Measurements from ENCODE around the gene TTC39C. TPM values are rescaled to one million over a fixed set of nuclear protein-coding genes. Genes with fewer than 3 reads are reported as not detected.

TTC39C gene
- total and polyA plus RNA-seq, 2 of the 8 experiments (the other 6 are each of a cell fraction or from before 2014, with no cell fraction given), result 8.1 to 79.1 TPM

- H2AFZ ChIP-seq (ENCODE audit: low read length), result no peak overlapping the region
- H3K27ac ChIP-seq (ENCODE audit: low read depth, low read length), result no peak overlapping the region
- H3K23ac ChIP-seq (ENCODE audit: insufficient read length), result no peak overlapping the region
- no peak overlapping the region for H3K56ac ChIP-seq (replicated peaks; ENCODE audit: insufficient read length, low read depth, low read length)
- H3K4ac ChIP-seq (replicated peaks; ENCODE audit: insufficient read length, low read depth, low read length), result no peak overlapping the region
- no peak overlapping the region for H4K91ac ChIP-seq (replicated peaks; ENCODE audit: insufficient read length, low read length)
- no peak overlapping the region for H3K9ac ChIP-seq (replicated peaks in 1 of 4; ENCODE audit: extremely low read depth in 1 of 4, low read depth in 3 of 4, low read length in 3 of 4)
- FAIRE-seq, result no peak
- no peak overlapping the region for H4K8ac ChIP-seq (ENCODE audit: extremely low read depth, insufficient read depth, low read length)
- H4K20me1 ChIP-seq (replicated peaks in 1 of 2; ENCODE audit: control insufficient read depth in 1 of 2, insufficient read depth in 2 of 2, low read length in 2 of 2), result no peaks in the 10 kb centered on the region
- H3K9me3 ChIP-seq (ENCODE audit: insufficient read depth in 2 of 2, low read depth in 1 of 2, low read length in 1 of 2), result no peaks in the 10 kb centered on the region
- no peaks in the 10 kb centered on the region for H3K27me3 ChIP-seq (replicated peaks in 1 of 4; ENCODE audit: control insufficient read depth in 3 of 4, extremely low read depth in 1 of 4, insufficient read depth in 3 of 4, low read length in 3 of 4)
- no peak overlapping the region for H2BK20ac ChIP-seq (ENCODE audit: low read length)
- H3K79me2 ChIP-seq (ENCODE audit: control insufficient read depth in 1 of 2, insufficient read depth in 2 of 2, low read length in 2 of 2), result no peaks in the 10 kb centered on the region
- no peak overlapping the region for H3K4me3 ChIP-seq (ENCODE audit: extremely low read depth in 1 of 4, insufficient read depth in 2 of 4, low read depth in 3 of 4, low read length in 4 of 4)
- CTCF ChIA-PET (ENCODE audit: partially characterized antibody), result no interaction called here
- H4K5ac ChIP-seq (ENCODE audit: insufficient read length, low read depth, low read length), result no peak overlapping the region
- no peak overlapping the region for H3K4me2 ChIP-seq (ENCODE audit: insufficient read depth in 1 of 2, low read depth in 2 of 2, low read length in 2 of 2)
- POLR2A ChIA-PET (ENCODE audit: partially characterized antibody), result interaction anchor here (1.4 kb wide), 1 partner anchor 13 kb away, joined by 3 read pairs; no protein-coding TSS in a partner anchor
- no peak overlapping the region for H3K14ac ChIP-seq (ENCODE audit: insufficient read length)
- no peaks in the 10 kb centered on the region; the same call in 1 of the 2 replicates for H3K79me1 ChIP-seq (ENCODE audit: low read depth, low read length)
- no peak overlapping the region for H2BK15ac ChIP-seq (ENCODE audit: low read length)
- H2BK12ac ChIP-seq (ENCODE audit: low read depth, low read length), result no peak overlapping the region
- DNase-seq (ENCODE audit: low read depth in 1 of 2, low spot score in 2 of 2), result no peak
- peaks cover 0 to 5% (median under 1%) of the 10 kb centered on the region in 4 experiments; a peak in 3 of 7 replicates for H3K4me1 ChIP-seq (replicated peaks in 1 of 4; ENCODE audit: control insufficient read depth in 3 of 4, insufficient read depth in 4 of 4, low read length in 3 of 4)
- no peak overlapping the region for H2BK5ac ChIP-seq (ENCODE audit: low read depth, low read length)
- no peak overlapping the region for H2BK120ac ChIP-seq (replicated peaks; ENCODE audit: low read depth, low read length)
- H3K23me2 ChIP-seq (ENCODE audit: low read depth, low read length), result no peaks in the 10 kb centered on the region; the same call in 1 of the 2 replicates
- H3K36me3 ChIP-seq (ENCODE audit: control insufficient read depth in 2 of 4, insufficient read depth in 4 of 4, low read length in 3 of 4), result peaks cover 0 to 7% (median 0%) of the 10 kb centered on the region in 4 experiments; a peak in 3 of 8 replicates
- H3K18ac ChIP-seq (ENCODE audit: extremely low read depth, low read length), result no peak overlapping the region
- H2AK5ac ChIP-seq (ENCODE audit: low read depth, low read length), result no peak overlapping the region
- no peak for TF ChIP-seq CHD7 (IDR thresholded peaks at IDR 0.05; ENCODE audit: insufficient replicate concordance, low read length)
These were observed 59.2 kb downstream of the TTC39C start for GRCh38 chr18:24073791-24074190.

Data from H1 (cell line).